ENCODE data around the gene TEK.

The TEK gene

GRCh38 chr9:27193886-27194285 lies 84.9 kb downstream of the TEK start:
- H3K36me3 ChIP-seq (ENCODE audit: control insufficient read depth, insufficient read depth, low read length), result no peaks in the 10 kb centered on the region
- H3K4me3 ChIP-seq (ENCODE audit: low read depth, low read length), result no peak overlapping the region
- H3K4me1 ChIP-seq, result no peaks in the 10 kb centered on the region
- no peak overlapping the region for H2AFZ ChIP-seq
- TF ChIP-seq CTCF (IDR thresholded peaks at IDR 0.05), result no peak
- H3K4me2 ChIP-seq (ENCODE audit: low read length), result no peak overlapping the region
- no peaks in the 10 kb centered on the region for H3K9me3 ChIP-seq (ENCODE audit: control insufficient read depth, low read length)
- no peaks in the 10 kb centered on the region for H3K27me3 ChIP-seq (ENCODE audit: control insufficient read depth, insufficient read depth, low read length)
- H3K27ac ChIP-seq, result no peak overlapping the region
- H3K9ac ChIP-seq, result no peak overlapping the region
- no peaks in the 10 kb centered on the region for H3K79me2 ChIP-seq

GRCh38 chr9:27194401-27195091 lies 85.5 kb downstream of the TEK start:
- Histone ChIP-seq H3K4me3 (ENCODE audit: low read depth, low read length) (no peak overlapping the region), H3K4me2 (ENCODE audit: low read length) (no peak overlapping the region), H3K27me3 (ENCODE audit: control insufficient read depth, insufficient read depth, low read length) (no peaks in the 10 kb centered on the region), H2AFZ (no peak overlapping the region), H3K36me3 (ENCODE audit: control insufficient read depth, insufficient read depth, low read length) (no peaks in the 10 kb centered on the region), H3K79me2 (no peaks in the 10 kb centered on the region), H3K27ac (no peak overlapping the region), H3K9ac (no peak overlapping the region), H3K4me1 (no peaks in the 10 kb centered on the region), H3K9me3 (ENCODE audit: control insufficient read depth, low read length) (no peaks in the 10 kb centered on the region)
- no peak for TF ChIP-seq CTCF (IDR thresholded peaks at IDR 0.05)

GRCh38 chr9:27195191-27195590 lies 86.2 kb downstream of the TEK start:
- no peak overlapping the region for H2AFZ ChIP-seq
- no peak overlapping the region for H3K9ac ChIP-seq
- H3K4me3 ChIP-seq (ENCODE audit: low read depth, low read length), result no peak overlapping the region
- no peaks in the 10 kb centered on the region for H3K79me2 ChIP-seq
- H3K4me2 ChIP-seq (ENCODE audit: low read length), result no peak overlapping the region
- H3K27ac ChIP-seq, result no peak overlapping the region
- H3K27me3 ChIP-seq (ENCODE audit: control insufficient read depth, insufficient read depth, low read length), result no peaks in the 10 kb centered on the region
- no peaks in the 10 kb centered on the region for H3K9me3 ChIP-seq (ENCODE audit: control insufficient read depth, low read length)
- TF ChIP-seq CTCF (IDR thresholded peaks at IDR 0.05), result no peak
- no peaks in the 10 kb centered on the region for H3K4me1 ChIP-seq
- H3K36me3 ChIP-seq (ENCODE audit: control insufficient read depth, insufficient read depth, low read length), result no peaks in the 10 kb centered on the region

- H3K9ac ChIP-seq, result no peak overlapping the region
- H3K9me3 ChIP-seq (ENCODE audit: control insufficient read depth, low read length), result no peaks in the 10 kb centered on the region
- no peaks in the 10 kb centered on the region for H3K27me3 ChIP-seq (ENCODE audit: control insufficient read depth, insufficient read depth, low read length)
- TF ChIP-seq CTCF (IDR thresholded peaks at IDR 0.05), result no peak
- no peak overlapping the region for H3K27ac ChIP-seq
- H3K36me3 ChIP-seq (ENCODE audit: control insufficient read depth, insufficient read depth, low read length), result no peaks in the 10 kb centered on the region
- no peaks in the 10 kb centered on the region for H3K4me1 ChIP-seq
- H3K79me2 ChIP-seq, result no peaks in the 10 kb centered on the region
- no peak overlapping the region for H3K4me3 ChIP-seq (ENCODE audit: low read depth, low read length)
- no peak overlapping the region for H3K4me2 ChIP-seq (ENCODE audit: low read length)
- no peak overlapping the region for H2AFZ ChIP-seq
These were observed 87.4 kb downstream of the TEK start for GRCh38 chr9:27196383-27196782.

- H3K4me1 ChIP-seq, result no peaks in the 10 kb centered on the region
- no peaks in the 10 kb centered on the region for H3K36me3 ChIP-seq (ENCODE audit: control insufficient read depth, insufficient read depth, low read length)
- H3K9me3 ChIP-seq (ENCODE audit: control insufficient read depth, low read length), result no peaks in the 10 kb centered on the region
- no peak overlapping the region for H2AFZ ChIP-seq
- H3K27me3 ChIP-seq (ENCODE audit: control insufficient read depth, insufficient read depth, low read length), result no peaks in the 10 kb centered on the region
- TF ChIP-seq CTCF (IDR thresholded peaks at IDR 0.05), result no peak
- no peak overlapping the region for H3K4me3 ChIP-seq (ENCODE audit: low read depth, low read length)
- H3K79me2 ChIP-seq, result no peaks in the 10 kb centered on the region
- no peak overlapping the region for H3K9ac ChIP-seq
- no peak overlapping the region for H3K27ac ChIP-seq
- H3K4me2 ChIP-seq (ENCODE audit: low read length), result no peak overlapping the region
These were observed 89.2 kb downstream of the TEK start for GRCh38 chr9:27198190-27198589.
